GM18499 (cell line): ENCODE data around the gene ALG6.
"Not testable (repeated sequence)": the region's sequence is repeated elsewhere in the genome, so short reads cannot be mapped to it uniquely, and the experiment has no call there.

ENCODE experiments used
- ATAC-seq: cut with Tn5 transposase; IDR thresholded peaks from one replicate; pipeline ENCODE4 v1.9.1; 2021; ENCODE audit warnings: moderate number of reproducible peaks; ENCODE audit not compliant: insufficient read depth, unreplicated experiment

ALG6 gene

GRCh38 chr1:63407002-63407401, 39.6 kb downstream of the ALG6 start:
- ATAC-seq, result no peak

DNA sequence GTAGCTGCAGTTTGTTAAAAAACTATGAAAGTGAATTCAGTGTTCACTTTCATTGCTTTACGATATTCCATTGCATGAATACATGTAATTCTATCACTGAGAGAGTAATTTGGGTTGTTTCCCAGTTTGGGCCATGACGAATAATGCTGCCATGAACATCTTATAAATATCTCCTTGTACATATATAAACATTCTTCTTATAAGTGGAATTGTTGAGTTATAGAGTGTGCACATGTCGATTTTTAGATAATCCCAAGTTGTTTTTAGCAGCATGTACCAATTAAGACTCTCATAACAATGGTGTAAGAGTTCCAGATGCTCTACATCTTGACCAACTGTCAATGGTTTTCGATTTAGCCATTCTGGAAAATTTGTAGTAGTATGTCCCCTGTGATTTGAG, 40.9 kb downstream of the ALG6 start:
- no peak for ATAC-seq

GRCh38 chr1:63411066-63411465, 43.6 kb downstream of the ALG6 start:
- no peak for ATAC-seq

DNA sequence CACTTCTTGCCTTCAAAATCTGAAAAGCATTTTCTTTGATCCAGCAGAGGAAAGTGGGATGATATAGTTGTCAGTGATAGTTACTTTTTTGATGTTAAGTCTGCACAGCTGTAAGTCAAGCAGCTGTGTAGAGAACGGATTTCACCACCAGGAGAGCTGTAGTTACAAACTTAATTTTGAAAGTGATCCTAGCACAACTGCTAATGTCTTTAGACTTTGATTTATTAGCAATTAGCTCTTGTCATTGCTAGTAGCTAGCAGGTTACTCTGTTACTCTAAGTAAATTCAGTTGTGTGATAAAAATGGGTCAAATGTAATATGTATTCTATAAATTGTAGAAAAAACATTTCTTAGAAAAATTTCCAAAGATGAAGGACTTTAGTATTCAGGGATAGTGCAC, 46.0 kb downstream of the ALG6 start:
- no peak for ATAC-seq

DNA sequence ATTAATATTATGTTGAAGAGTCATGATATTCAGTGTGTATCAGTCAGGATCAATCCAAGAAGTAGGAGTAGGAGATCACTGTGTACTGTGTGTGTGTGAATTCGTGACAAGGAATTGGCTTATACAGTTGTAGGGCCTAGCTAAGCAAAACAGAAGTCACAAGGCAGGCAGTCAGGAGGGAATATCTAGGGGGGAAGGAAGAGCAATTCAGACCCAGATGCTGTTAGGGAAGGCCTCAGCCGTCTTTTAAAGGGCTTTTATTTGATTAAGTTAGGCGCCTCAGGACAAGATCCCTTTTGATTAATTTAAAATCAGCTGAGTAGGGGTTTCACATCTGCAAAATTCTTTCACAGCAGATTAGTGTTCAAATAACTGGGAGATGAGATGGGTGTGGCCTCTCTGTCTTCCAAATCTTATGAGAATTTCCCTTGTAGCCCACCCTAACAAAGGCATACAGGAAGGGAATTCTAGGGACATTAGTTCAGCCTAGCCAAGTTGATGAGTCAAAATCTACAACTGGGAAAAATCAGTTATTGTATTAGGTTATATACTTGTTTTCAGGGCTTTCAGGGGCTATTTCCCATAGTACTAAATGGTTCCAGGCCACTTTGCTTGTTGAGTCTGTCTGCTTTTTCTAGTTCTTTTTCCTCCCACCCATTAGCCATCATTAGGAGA, 47.4 kb downstream of the ALG6 start:
- no peak for ATAC-seq

DNA sequence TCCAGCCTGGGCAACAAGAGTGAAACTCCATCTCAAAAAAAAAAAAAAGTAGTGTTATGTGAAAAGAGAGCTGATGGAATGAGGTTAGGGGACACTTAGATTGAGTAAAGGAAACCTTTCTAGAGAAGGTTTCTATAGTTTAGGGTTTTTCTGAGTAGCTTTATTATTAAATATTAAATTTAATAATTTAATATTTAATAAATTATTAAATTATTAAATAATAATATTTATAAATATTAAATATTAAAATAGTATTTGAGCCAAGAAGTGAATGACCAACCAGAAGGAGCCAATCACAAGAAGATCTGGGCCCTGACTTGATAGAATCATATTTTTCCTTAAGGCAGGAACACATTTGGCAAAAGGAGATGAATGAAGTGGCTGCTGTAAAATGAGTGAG, 50.7 kb downstream of the ALG6 start:
- no peak for ATAC-seq

DNA sequence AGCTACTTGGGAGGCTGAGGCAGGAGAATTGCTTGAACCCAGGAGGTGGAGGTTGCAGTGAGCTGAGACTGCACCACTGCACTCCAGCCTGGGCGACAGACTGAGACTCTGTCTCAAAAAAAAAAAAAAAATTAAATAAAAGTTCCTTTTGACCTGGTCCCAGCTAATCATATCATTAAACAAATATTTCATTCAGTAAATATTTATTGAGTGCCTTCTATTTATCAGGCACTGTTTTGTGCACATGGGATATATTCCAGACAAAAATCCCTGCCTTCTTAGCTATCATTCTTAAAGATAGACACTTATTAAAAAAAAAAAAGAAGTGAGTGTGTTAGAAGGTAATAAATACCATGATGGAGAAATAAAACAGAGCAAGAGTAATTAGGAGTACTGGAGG, 53.3 kb downstream of the ALG6 start:
- ATAC-seq, result not testable (repeated sequence)

DNA sequence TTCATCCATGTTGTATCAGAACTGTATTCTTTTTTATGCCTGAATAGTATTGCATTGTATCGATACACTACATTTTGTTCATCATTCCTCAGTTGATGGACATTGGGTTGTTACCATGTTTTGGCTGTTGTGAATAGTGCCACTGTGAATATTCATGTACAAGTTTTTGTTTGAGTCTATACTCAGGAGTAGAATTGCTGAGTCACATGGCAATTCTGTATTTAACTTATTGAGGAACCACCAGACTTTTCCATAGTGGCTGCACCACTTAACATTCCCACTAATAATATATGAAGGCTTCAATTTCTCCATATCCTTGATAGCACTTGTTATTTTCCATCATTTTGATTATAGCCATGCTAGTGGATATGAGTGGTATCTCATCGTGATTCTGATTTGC, 56.2 kb downstream of the ALG6 start:
- ATAC-seq, result no peak

GRCh38 chr1:63428815-63429214, 61.4 kb downstream of the ALG6 start:
- no peak for ATAC-seq

DNA sequence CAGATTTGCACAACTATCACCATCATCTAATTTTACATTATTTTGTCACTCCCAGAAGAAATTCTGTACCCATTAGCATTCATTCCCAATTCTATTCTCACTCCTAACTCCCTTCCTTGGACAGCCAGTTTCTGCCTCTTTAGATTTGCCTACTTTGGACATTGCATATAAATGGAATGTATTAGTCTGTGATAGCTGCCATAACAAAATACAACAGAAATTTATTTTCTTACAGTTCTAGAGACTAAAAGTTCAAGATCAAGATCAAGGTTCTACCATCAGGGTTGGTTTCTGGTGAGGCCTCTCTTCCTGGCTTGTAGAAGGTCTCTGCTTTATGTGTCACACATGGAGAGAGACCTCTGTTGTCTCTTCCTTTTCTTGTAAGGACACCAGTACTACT, 61.9 kb downstream of the ALG6 start:
- ATAC-seq, result no peak

GRCh38 chr1:63435161-63435560, 67.7 kb downstream of the ALG6 start:
- no peak for ATAC-seq

DNA sequence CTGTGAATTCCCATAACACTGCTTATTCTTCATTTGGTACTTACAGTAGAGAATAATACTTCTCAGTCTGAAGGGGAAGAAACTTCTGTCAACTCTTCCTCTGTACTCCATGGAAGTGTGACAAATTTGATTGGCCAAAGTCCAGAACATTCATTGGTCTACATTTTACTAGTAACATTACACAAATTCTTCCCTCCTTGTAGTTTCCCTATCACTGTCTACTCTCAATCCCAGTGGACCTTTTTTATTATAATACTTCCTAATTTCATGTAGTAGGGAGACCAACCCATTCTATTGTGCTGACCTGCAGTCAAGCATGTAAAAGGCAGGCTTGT, 74.7 kb downstream of the ALG6 start:
- no peak for ATAC-seq

- ATAC-seq, result no peak
These were observed 81.4 kb downstream of the ALG6 start for GRCh38 chr1:63448731-63449246.

GRCh38 chr1:63450416-63450815, 83.0 kb downstream of the ALG6 start:
- no peak for ATAC-seq

- ATAC-seq, result no peak
These were observed 85.8 kb downstream of the ALG6 start for GRCh38 chr1:63453232-63453631.

GRCh38 chr1:63454269-63454668, 86.8 kb downstream of the ALG6 start:
- ATAC-seq, result no peak

GRCh38 chr1:63458750-63459149, 91.3 kb downstream of the ALG6 start:
- no peak for ATAC-seq

- ATAC-seq, result no peak
These were observed 94.3 kb downstream of the ALG6 start for GRCh38 chr1:63461661-63462230.

DNA sequence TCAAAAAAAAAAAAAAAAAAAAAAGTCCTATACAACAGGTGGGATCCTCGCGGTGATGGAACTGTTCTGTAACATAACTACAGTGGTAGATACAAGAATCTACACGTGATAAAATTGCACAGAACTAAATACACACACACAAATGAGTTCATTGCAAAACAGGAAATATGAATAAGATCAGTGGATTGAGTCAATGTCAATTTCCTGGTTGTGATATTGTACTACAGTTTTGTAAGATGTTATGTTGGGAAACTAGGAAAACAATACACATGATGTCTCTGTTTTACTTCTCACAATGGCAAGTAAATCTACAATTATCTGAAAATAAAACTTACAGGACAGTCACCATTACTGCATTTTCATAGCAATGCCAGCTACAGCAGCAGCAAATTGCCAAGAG, 95.8 kb downstream of the ALG6 start:
- no peak for ATAC-seq

- ATAC-seq, result no peak
These were observed 98.8 kb downstream of the ALG6 start for GRCh38 chr1:63466181-63466580.

DNA sequence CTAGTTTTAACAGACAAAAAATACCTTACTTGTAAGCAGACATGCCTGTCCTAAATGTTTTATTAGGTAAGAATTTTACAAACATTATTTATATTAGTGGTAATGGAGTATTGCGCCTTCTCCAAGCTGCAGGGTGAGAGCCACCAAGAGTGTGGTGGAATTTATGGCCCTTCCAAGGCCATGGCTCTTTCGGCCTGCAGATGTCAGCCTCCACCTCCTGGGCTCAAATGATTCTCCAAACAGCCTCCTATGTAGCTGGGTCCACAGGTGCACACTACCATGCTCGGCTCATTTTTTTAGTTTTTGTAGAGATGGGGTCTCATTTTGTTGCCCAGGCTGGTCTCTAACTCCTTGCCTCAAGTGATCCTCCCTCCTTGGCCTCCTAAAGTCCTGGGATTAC, 99.3 kb downstream of the ALG6 start:
- ATAC-seq, result no peak

DNA sequence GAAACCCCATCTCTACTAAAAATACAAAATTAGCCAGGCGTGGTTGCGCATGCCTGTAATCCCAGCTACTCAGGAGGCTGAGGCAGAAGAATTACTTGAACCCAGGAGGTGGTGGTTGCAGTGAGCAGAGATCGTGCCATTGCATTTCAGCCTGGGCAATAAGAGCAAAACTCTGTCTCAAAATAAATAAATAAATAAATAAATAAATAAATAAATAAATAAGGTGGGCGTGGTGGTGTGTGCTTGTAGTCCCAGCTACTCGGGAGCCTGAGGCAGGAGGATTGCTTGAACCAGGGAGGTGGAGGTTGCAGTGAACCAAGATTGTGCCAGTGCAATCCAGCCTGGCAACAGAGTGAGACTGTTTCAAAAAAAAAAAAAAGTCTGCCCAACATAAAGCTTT, 101.3 kb downstream of the ALG6 start:
- not testable (repeated sequence) for ATAC-seq
